ENCODE results near the gene ELF4. TPM values are rescaled to one million over a fixed set of nuclear protein-coding genes. Genes with fewer than 3 reads are reported as not detected.

The ELF4 gene
- total RNA-seq, 4 donors from 2014 or later, result 20.1 to 56.1 (median 44.2) TPM

GRCh38 chrX:130085551-130086446 is 24.5 kb downstream of the ELF4 start:
- in situ Hi-C loops (cut with MboI; ENCODE audit: low pct_ligation_motif_present in 1 of 4, low pct_unique_long_range_greater_than_20kb in 1 of 4, low sequenced_read_pairs in 3 of 4) (loop anchor here in 1 of 4 donors (25.0 kb wide), 1 partner anchor 102 kb away; no protein-coding TSS in a partner anchor), intact Hi-C loops (cut with DNase I; ENCODE audit: low total_unique reads) (no loop called here)
- no peak for TF ChIP-seq POLR2AphosphoS5 (IDR thresholded peaks at IDR 0.05)
- Histone ChIP-seq H3K27me3 (no peaks in the 10 kb centered on the region), H3K4me3 (peak overlapping the region in 1 of 4 donors; percentile 9), H3K9me3 (no peaks in the 10 kb centered on the region), H3K27ac (peak overlapping the region; percentile 49 to 59 (median 54)), H3K36me3 (no peaks in the 10 kb centered on the region), H3K4me1 (peaks cover 3 to 32% (median 5%) of the 10 kb centered on the region in 4 donors)
- 67% methylated on average over 11 of the region's 11 CpGs; no CpG with 5 or more reads in 1 of the 2 donors for WGBS, 2 donors (ENCODE audit: low coverage in 1 of 2)
- no peak for DNase-seq

GRCh38 chrX:130084631-130085237 is 25.6 kb downstream of the ELF4 start:
- no peak for DNase-seq
- Histone ChIP-seq H3K36me3 (no peaks in the 10 kb centered on the region), H3K9me3 (no peaks in the 10 kb centered on the region), H3K27me3 (no peaks in the 10 kb centered on the region), H3K4me1 (peaks cover 3 to 32% (median 5%) of the 10 kb centered on the region in 4 donors), H3K4me3 (no peak overlapping the region), H3K27ac (peak overlapping the region; percentile 30 to 59 (median 53))
- no peak for TF ChIP-seq CTCF (IDR thresholded peaks at IDR 0.05)
- TF ChIP-seq POLR2A (IDR thresholded peaks at IDR 0.05), result no peak
- TF ChIP-seq POLR2AphosphoS5 (IDR thresholded peaks at IDR 0.05), result no peak
- TF ChIP-seq EP300 (IDR thresholded peaks at IDR 0.05; ENCODE audit: low read depth), result no peak
- in situ Hi-C loops (cut with MboI; ENCODE audit: low pct_ligation_motif_present in 1 of 4, low pct_unique_long_range_greater_than_20kb in 1 of 4, low sequenced_read_pairs in 3 of 4), result loop anchor here in 1 of 4 donors (25.0 kb wide), 1 partner anchor 103 kb away; no protein-coding TSS in a partner anchor
- WGBS, 2 donors (ENCODE audit: low coverage in 1 of 2), result 58% methylated on average over 9 of the region's 9 CpGs; no CpG with 5 or more reads in 1 of the 2 donors
- intact Hi-C loops (cut with DNase I; ENCODE audit: low total_unique reads), result loop anchor here (5.0 kb wide), 1 partner anchor 108 kb away; no protein-coding TSS in a partner anchor

GRCh38 chrX:130083656-130084382 is 26.5 kb downstream of the ELF4 start:
- Histone ChIP-seq H3K27me3 (no peaks in the 10 kb centered on the region), H3K27ac (peak overlapping the region in 3 of 4 donors; percentile 4 to 59 (median 37)), H3K4me1 (peaks cover 3 to 32% (median 5%) of the 10 kb centered on the region in 4 donors), H3K4me3 (no peak overlapping the region), H3K9me3 (no peaks in the 10 kb centered on the region), H3K36me3 (no peaks in the 10 kb centered on the region)
- DNase-seq, result no peak
- WGBS, 2 donors (ENCODE audit: low coverage in 1 of 2), result 60 to 73% methylated on average over 1 to 15 of the region's 15 CpGs
- in situ Hi-C loops (cut with MboI; ENCODE audit: low pct_ligation_motif_present in 1 of 4, low pct_unique_long_range_greater_than_20kb in 1 of 4, low sequenced_read_pairs in 3 of 4), result loop anchor here in 1 of 4 donors (25.0 kb wide), 1 partner anchor 103 kb away; no protein-coding TSS in a partner anchor
- intact Hi-C loops (cut with DNase I; ENCODE audit: low total_unique reads), result loop anchor here (5.0 kb wide), 1 partner anchor 108 kb away; no protein-coding TSS in a partner anchor
- TF ChIP-seq POLR2AphosphoS5 (IDR thresholded peaks at IDR 0.05) (no peak), POLR2A (IDR thresholded peaks at IDR 0.05) (no peak), CTCF (IDR thresholded peaks at IDR 0.05) (no peak), EP300 (IDR thresholded peaks at IDR 0.05; ENCODE audit: low read depth) (no peak)

- Histone ChIP-seq H3K9me3 (no peaks in the 10 kb centered on the region), H3K36me3 (no peaks in the 10 kb centered on the region), H3K4me3 (no peak overlapping the region), H3K4me1 (peaks cover 3 to 32% (median 5%) of the 10 kb centered on the region in 4 donors), H3K27ac (peak overlapping the region; percentile 36 to 61 (median 58)), H3K27me3 (no peaks in the 10 kb centered on the region)
- intact Hi-C loops (cut with DNase I; ENCODE audit: low total_unique reads), result loop anchor here (5.0 kb wide), 1 partner anchor 109 kb away; no protein-coding TSS in a partner anchor
- 56% methylated on average over 6 of the region's 7 CpGs; no CpG with 5 or more reads in 1 of the 2 donors for WGBS, 2 donors (ENCODE audit: low coverage in 1 of 2)
- in situ Hi-C loops (cut with MboI; ENCODE audit: low pct_ligation_motif_present in 1 of 4, low pct_unique_long_range_greater_than_20kb in 1 of 4, low sequenced_read_pairs in 3 of 4), result loop anchor here in 1 of 4 donors (25.0 kb wide), 1 partner anchor 104 kb away; no protein-coding TSS in a partner anchor
- TF ChIP-seq POLR2AphosphoS5 (IDR thresholded peaks at IDR 0.05) (no peak), EP300 (IDR thresholded peaks at IDR 0.05; ENCODE audit: low read depth) (no peak), POLR2A (IDR thresholded peaks at IDR 0.05) (no peak), CTCF (IDR thresholded peaks at IDR 0.05) (no peak)
- DNase-seq, result no peak
Measured at GRCh38 chrX:130083107-130083490, 27.2 kb downstream of the ELF4 start.

Data from transverse colon (tissue), 4 donors.